ENCODE results near the gene GPR21.

The GPR21 gene

DNA sequence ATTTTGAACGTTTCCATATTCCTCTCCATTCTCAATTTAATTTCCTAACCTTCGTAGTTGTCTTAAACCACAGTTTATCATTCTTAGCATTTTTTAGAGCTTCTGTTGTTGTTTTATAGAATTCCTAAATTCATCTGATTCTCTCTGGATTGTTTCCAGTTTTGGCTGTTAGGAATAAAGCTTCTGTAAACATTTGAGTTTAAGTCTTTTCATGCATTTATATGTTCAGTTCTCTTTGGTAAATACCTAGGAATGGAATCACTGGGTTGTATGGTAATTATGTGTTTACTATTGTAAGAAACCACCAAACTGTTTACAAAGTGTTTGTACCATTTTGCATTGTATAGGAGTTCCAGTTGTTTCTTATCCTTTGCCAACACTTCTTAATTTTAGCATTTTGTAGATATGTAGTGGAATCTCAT is 29.7 kb downstream of the GPR21 start:
- in situ Hi-C loops (cut with MboI; ENCODE audit: low sequenced_read_pairs), result no loop called here

DNA sequence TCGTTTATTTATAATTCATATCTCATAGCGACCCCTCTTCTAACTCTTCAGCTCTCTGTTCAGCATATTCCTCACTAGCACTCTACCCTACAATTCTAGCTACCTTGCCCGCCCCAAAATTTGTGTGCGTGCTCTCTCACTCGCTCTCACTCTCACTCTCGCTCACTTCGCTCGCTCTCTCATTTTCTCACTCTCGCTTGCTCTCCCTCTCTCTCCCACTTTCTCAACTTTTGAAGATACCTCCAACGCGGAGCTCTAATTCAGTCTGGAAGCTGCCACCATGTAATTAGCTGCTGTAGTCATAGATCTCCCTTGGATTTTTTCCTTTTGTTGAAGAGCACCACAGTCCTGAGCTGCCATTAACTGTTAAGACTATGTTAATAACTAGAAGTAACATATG is 30.4 kb downstream of the GPR21 start:
- in situ Hi-C loops (cut with MboI; ENCODE audit: low sequenced_read_pairs), result no loop called here

- in situ Hi-C loops (cut with MboI; ENCODE audit: low sequenced_read_pairs), result no loop called here
Measured at GRCh38 chr9:123064716-123065115, 31.2 kb downstream of the GPR21 start.

DNA sequence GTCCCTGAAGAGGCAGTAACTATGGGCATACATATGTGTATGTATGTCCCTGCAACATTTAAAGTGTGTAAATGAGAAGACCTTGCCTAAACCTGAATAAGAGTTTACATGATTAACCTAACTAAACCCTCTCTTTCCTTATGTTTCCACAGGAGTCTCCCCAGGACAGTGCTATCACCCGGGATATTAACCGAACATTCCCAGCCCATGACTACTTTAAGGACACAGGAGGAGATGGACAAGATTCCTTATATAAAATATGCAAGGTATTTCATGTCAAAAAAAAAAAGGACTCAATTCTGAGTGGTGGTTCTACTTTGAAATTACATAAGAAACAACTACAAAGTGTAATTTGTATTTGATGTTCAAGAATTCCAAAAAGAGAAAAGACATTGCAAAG is 31.7 kb downstream of the GPR21 start:
- in situ Hi-C loops (cut with MboI; ENCODE audit: low sequenced_read_pairs), result no loop called here

DNA sequence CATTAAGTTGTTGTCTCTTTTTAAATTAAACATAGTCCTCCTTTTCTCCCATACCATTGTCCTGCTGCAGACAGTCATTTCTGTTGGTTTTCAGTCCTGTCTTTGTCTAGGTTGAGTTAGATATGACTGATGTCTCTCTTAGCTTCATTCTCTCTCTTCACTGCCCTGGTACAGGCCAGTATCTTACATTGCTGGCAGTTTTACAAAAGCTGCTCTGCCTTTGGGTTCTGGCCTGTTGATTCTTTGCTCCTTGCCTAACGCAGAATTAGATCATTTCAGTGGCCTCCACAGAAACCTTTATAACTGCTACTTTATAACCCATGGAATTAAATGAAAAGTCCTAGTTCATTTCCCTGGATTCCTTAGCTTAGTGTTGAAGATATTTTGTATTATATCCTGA is 33.7 kb downstream of the GPR21 start:
- in situ Hi-C loops (cut with MboI; ENCODE audit: low sequenced_read_pairs), result no loop called here

- in situ Hi-C loops (cut with MboI; ENCODE audit: low sequenced_read_pairs), result no loop called here
Measured at GRCh38 chr9:123069010-123069481, 35.6 kb downstream of the GPR21 start.

- in situ Hi-C loops (cut with MboI; ENCODE audit: low sequenced_read_pairs), result no loop called here
Measured at GRCh38 chr9:123070198-123070597, 36.7 kb downstream of the GPR21 start.

GRCh38 chr9:123072407-123072995 is 39.0 kb downstream of the GPR21 start:
- in situ Hi-C loops (cut with MboI; ENCODE audit: low sequenced_read_pairs), result no loop called here

DNA sequence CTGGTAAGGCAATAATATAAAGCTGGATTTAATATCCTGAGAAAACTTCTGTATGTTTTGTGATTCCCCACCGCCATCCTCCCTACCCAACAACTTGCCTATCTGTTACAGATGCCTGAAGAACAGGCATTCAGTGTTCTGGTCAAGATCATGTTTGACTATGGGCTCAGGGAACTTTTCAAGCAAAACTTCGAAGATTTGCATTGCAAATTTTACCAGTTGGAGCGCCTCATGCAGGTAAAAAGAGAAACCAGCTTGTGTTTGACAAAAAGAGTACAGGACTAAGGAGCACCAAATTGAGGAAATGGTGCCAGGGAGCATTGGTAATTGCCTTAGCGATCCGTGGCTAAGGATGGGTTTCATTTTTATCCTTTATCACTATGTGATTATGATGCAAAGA is 40.0 kb downstream of the GPR21 start:
- in situ Hi-C loops (cut with MboI; ENCODE audit: low sequenced_read_pairs), result no loop called here

DNA sequence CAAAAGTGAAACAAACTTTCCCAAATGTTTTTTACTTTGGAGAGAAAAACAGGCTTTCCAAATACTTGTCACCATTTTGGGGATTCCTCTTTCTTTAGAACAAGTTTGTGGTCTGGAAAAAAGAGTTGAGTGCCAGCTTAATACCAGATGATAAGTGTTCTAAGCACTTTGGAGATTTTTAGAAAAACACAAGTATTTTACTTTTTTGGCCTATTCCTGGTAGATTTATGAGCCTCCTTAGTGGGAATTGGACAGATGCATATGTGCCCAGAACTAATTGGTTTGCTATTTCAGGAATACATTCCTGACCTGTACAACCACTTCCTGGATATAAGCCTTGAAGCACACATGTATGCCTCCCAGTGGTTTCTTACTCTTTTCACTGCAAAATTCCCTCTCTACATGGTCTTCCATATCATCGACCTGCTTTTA is 40.5 kb downstream of the GPR21 start:
- in situ Hi-C loops (cut with MboI; ENCODE audit: low sequenced_read_pairs), result no loop called here

- in situ Hi-C loops (cut with MboI; ENCODE audit: low sequenced_read_pairs), result no loop called here
Measured at GRCh38 chr9:123074628-123075027, 41.2 kb downstream of the GPR21 start.

- in situ Hi-C loops (cut with MboI; ENCODE audit: low sequenced_read_pairs), result loop anchor here (10.0 kb wide), 1 partner anchor 264 kb away; no protein-coding TSS in a partner anchor
Measured at GRCh38 chr9:123080444-123080843, 47.0 kb downstream of the GPR21 start.

DNA sequence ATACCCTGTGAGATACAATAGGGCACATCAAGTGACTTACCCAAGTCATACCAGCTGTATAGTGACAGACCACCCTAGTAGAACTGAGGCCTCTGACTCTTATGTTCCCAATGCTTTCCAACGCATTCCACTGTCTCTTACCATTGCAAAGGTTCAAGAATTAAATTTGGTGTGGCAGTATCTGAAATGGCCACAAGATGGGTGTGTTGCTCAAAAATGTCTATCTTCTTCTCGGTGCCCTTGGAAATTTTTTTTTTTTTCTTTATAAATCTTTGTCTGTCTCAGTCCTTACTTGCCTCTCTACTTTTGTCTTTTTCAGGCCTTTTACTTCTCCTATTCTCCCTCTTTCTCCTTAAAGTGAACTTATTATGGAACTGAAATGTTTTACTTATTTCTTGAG is 48.4 kb downstream of the GPR21 start:
- in situ Hi-C loops (cut with MboI; ENCODE audit: low sequenced_read_pairs), result loop anchor here (10.0 kb wide), 1 partner anchor 263 kb away; no protein-coding TSS in a partner anchor

DNA sequence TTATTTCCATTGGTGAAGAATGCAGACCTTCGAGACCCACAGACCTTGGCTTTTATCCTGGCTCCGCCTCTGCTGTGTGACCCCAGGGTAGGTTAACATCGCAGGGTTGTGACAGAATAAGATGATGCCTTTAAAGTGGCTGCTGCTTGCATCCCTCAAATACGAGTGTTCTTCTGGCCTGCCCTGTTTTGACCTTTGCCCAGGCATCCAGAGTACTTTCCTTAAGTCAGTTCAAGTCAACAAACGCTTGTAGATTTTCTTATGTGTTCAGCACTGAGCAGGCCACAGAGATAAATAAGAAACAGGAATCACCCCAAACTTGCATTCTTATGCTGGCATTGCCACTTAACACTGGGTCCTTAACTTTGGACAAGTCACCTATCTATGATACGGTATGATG is 50.2 kb downstream of the GPR21 start:
- in situ Hi-C loops (cut with MboI; ENCODE audit: low sequenced_read_pairs), result loop anchor here (10.0 kb wide), 1 partner anchor 261 kb away; no protein-coding TSS in a partner anchor

GRCh38 chr9:123084256-123084655 is 50.8 kb downstream of the GPR21 start:
- in situ Hi-C loops (cut with MboI; ENCODE audit: low sequenced_read_pairs), result loop anchor here (10.0 kb wide), 1 partner anchor 261 kb away; no protein-coding TSS in a partner anchor

Measured in HL-60/S4 treated with retinoic acid at 250 ng/mL for 4 days and 3 days (cell line).